GM12891 (cell line): ENCODE measurements around the gene SREBF1.

Experiments used
- POLR2A ChIP-seq: IDR thresholded peaks from 2 replicates; pipeline ENCODE4 v1.6.1; 2011; ENCODE audit warnings: low read depth, low read length, control low read depth
- POLR2AphosphoS5 ChIP-seq: IDR thresholded peaks from 2 replicates; pipeline ENCODE4 v1.6.1; 2011; ENCODE audit warnings: low read depth, low read length, control low read depth
- POU2F2 ChIP-seq: IDR thresholded peaks from 2 replicates; pipeline ENCODE4 v1.6.1; 2011; ENCODE audit warnings: low read depth, mild to moderate bottlenecking, control low read depth, low read length, moderate library complexity
- SPI1 ChIP-seq: IDR thresholded peaks from 2 replicates; pipeline ENCODE4 v1.6.1; 2011; ENCODE audit warnings: low read depth, low read length, control low read depth
- TAF1 ChIP-seq: IDR thresholded peaks from 2 replicates; pipeline ENCODE4 v1.6.1; 2011; ENCODE audit warnings: low read depth, low read length, control low read depth

- TF ChIP-seq POLR2A (no peak), POLR2AphosphoS5 (no peak), TAF1 (no peak), SPI1 (no peak), POU2F2 (no peak)
These were observed 19.8 kb downstream of the SREBF1 start for GRCh38 chr17:17816831-17817551.
